GM12891 (cell line): ENCODE results near the gene HOXD3.

ENCODE experiments used
- PAX5 ChIP-seq: IDR thresholded peaks from 2 replicates; pipeline ENCODE4 v1.6.1; 2011; ENCODE audit warnings: low read length, moderate library complexity, mild to moderate bottlenecking; ENCODE audit not compliant: insufficient read depth, severe bottlenecking
- POLR2A ChIP-seq: IDR thresholded peaks from 2 replicates; pipeline ENCODE4 v1.6.1; 2011; ENCODE audit warnings: low read depth, low read length, control low read depth
- POLR2AphosphoS5 ChIP-seq: IDR thresholded peaks from 2 replicates; pipeline ENCODE4 v1.6.1; 2011; ENCODE audit warnings: low read depth, low read length, control low read depth
- SPI1 ChIP-seq: IDR thresholded peaks from 2 replicates; pipeline ENCODE4 v1.6.1; 2011; ENCODE audit warnings: low read depth, low read length, control low read depth
- TAF1 ChIP-seq: IDR thresholded peaks from 2 replicates; pipeline ENCODE4 v1.6.1; 2011; ENCODE audit warnings: low read depth, low read length, control low read depth

DNA sequence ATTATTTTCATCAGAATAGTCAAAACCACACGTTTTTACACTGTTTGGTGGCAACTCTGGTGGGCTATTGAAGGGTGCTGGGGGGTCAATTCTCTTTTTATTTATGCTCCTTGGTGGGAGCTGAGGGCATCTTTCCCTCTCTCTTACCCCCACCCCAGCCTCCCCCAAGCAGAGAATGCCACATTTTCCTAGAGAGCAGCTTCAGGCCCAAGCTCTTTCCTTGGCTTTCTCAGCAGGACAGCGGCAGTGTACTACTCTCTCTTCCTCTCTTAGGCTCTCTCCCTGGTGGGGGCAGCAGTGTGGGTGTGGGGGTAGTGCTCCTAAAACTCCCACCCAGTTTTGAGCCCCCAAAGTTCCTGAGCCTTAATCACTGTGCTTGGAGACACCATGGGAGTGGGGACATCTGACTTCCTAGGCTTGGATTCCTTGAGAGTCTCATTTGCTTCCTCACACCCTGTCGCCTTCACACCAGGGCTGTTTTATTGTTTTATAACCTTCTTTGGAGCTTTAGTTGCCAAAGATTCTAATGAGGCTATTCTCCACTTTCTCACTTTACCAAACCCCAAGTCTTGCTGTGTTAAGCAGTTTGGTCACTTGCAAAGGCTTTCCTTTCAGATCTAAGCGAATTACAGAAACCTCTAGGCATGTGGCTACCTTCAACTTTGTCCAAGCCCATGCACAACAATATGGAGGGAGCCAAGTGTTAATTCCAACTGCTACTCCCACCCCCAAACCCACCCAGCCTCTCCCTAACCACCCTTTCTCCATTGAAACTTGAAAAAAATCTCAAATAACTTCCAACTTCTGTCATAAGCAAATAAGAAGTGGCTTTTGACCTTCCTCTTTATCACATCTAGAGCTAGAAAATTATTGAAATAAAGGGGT lies 11.8 kb upstream of the HOXD3 start:
- TF ChIP-seq TAF1 (no peak), POLR2A (no peak), SPI1 (no peak), POLR2AphosphoS5 (no peak), PAX5 (no peak)
